Smooth muscle cell of the pulmonary artery (primary cell): ENCODE data around the gene FGF2. TPM values are rescaled to one million over a fixed set of nuclear protein-coding genes. Genes with fewer than 3 reads are reported as not detected.

Experiments used
- total RNA-seq: library from RNA; depleted of rRNA; stranded (reverse); fragments of >200 nt; gene quantifications from 2 replicates; pipeline ENCODE4 v1.2.3, GENCODE V29; 2014

The FGF2 gene
- 69.1 and 174 TPM in 2 replicates for total RNA-seq

GRCh38 chr4:122826553-122827257 lies at the start of gene FGF2:
TSS of gene FGF2 (plus strand) at chr4:122826831. CDS start at chr4:122827175, 344 bp downstream.

GRCh38 chr4:122921971-122922876 lies 95.6 kb downstream of the FGF2 start, which contains the start of gene NUDT6:
TSS of gene NUDT6 (minus strand) at chr4:122922597. CDS start at chr4:122922572, 25 bp downstream.

Other genes starting within 250 kb of the FGF2 start
- gene IL21, start 205.8 kb upstream of the FGF2 start, total RNA-seq, result not detected in 2 replicates
- 4.7 and 7.9 TPM in 2 replicates for gene BBS12, start 94.1 kb upstream of the FGF2 start, total RNA-seq
- 3.2 and 6.0 TPM in 2 replicates for gene NUDT6, start 95.8 kb downstream of the FGF2 start, total RNA-seq